K562 (cell line): ENCODE results near the gene TBXAS1. TPM values are rescaled to one million over a fixed set of nuclear protein-coding genes. Genes with fewer than 3 reads are reported as not detected.

Experiments used
- ATAC-seq: fragments of 200-7000 bp; cut with Tn5 transposase; 3 replicates; pipeline ENCODE4 v1.9.1; 2020; ENCODE audit warnings: moderate library complexity
- BruUV-seq: library from RNA; stranded (reverse); fragments of 400-500 nt; replicated peaks from 2 replicates; lab custom pipeline; 2021; lab: Mats Ljungman, UMichigan
- CTCF ChIA-PET: fragments of 300-600 bp; formaldehyde crosslinking; extraction: SDS; loops from one replicate; lab custom pipeline; 2021; ENCODE audit warnings: low intra/inter-chr PET ratio; lab: Yijun Ruan, JAX
- POLR2A ChIA-PET: fragments of 300-600, 350-650 bp; sonication (Branson Sonifier 250); formaldehyde crosslinking; extraction: SDS; loops from one replicate; lab custom pipeline; 2021; ENCODE audit warnings: antibody characterized with exemption, inconsistent platforms; lab: Yijun Ruan, JAX
- DNase-seq, 4 experiments: peaks; one replicate each; pipeline versions ENCODE4 v3.0.0 to v3.0.0-alpha.2; 2011 to 2018; ENCODE audit warnings: low spot score in 3 of 4, mixed read lengths in 3 of 4; ENCODE audit errors: extremely low read depth in 1 of 4
- FAIRE-seq: peaks from 2 replicates; lab custom pipeline; 2011; peaks lifted over from hg19 to GRCh38; lab: Jason Lieb, UNC
- H2AFZ ChIP-seq: 2 replicates; pipeline ENCODE4 v1.6.0; 2011; ENCODE audit warnings: low read depth, low read length, control low read depth, inconsistent platforms
- H3K27ac ChIP-seq: fragments of 200-600 bp; 3 replicates; pipeline ENCODE4 v1.8.0; 2011; ENCODE audit warnings: low read depth, mild to moderate bottlenecking, control low read depth, inconsistent platforms, low read length, moderate library complexity, mixed read lengths; ENCODE audit errors: extremely low read depth
- H3K27me3 ChIP-seq, 2 experiments: fragments of 300-600 bp in 1 of 2; 2 replicates in 1 of 2; 3 replicates in 1 of 2; pipeline versions ENCODE4 v1.6.0 to v1.8.0; 2011; ENCODE audit warnings: inconsistent platforms in 2 of 2, low read length in 2 of 2, mild to moderate bottlenecking in 1 of 2, mixed read lengths in 1 of 2, moderate library complexity in 1 of 2; ENCODE audit not compliant: control insufficient read depth in 2 of 2, insufficient read depth in 2 of 2
- H3K36me3 ChIP-seq: fragments of 300-600 bp; 3 replicates; pipeline ENCODE4 v1.8.0; 2011; ENCODE audit warnings: mild to moderate bottlenecking, low read length, inconsistent platforms; ENCODE audit not compliant: control insufficient read depth, insufficient read depth
- H3K4me1 ChIP-seq, 2 experiments: fragments of 200-600 bp in 1 of 2; replicated peaks in 1 of 2; 2 replicates in 1 of 2; 3 replicates in 1 of 2; pipeline versions ENCODE4 v1.5.1 to v1.8.0; 2011; ENCODE audit warnings: inconsistent platforms in 2 of 2, low read length in 2 of 2, mild to moderate bottlenecking in 1 of 2, mixed read lengths in 1 of 2, moderate library complexity in 1 of 2; ENCODE audit not compliant: control insufficient read depth in 2 of 2, insufficient read depth in 2 of 2
- H3K4me2 ChIP-seq: 2 replicates; pipeline ENCODE4 v1.6.1; 2011; ENCODE audit warnings: low read length, control low read depth, inconsistent platforms, mixed read lengths; ENCODE audit not compliant: insufficient read depth
- H3K4me3 ChIP-seq: fragments of 200-600 bp; sonication (generic), shearing (Covaris generic); 2 replicates; pipeline ENCODE4 v1.5.1; 2016; ENCODE audit warnings: control low read depth, inconsistent platforms
- H3K79me2 ChIP-seq: fragments of 200-600 bp; 3 replicates; pipeline ENCODE4 v1.8.0; 2011; ENCODE audit warnings: low read length, inconsistent platforms; ENCODE audit not compliant: control insufficient read depth, insufficient read depth
- H3K9ac ChIP-seq, 2 experiments: 2 replicates each; pipeline versions ENCODE4 v1.6.0 to v1.6.1; 2011; ENCODE audit warnings: low read depth in 2 of 2, low read length in 2 of 2, control low read depth in 1 of 2, inconsistent platforms in 1 of 2, mild to moderate bottlenecking in 1 of 2, mixed read lengths in 1 of 2; ENCODE audit not compliant: insufficient read depth in 1 of 2
- H3K9me1 ChIP-seq: one replicate; pipeline ENCODE4 v1.6.0; 2011; ENCODE audit warnings: inconsistent platforms, mild to moderate bottlenecking, low read length, moderate library complexity; ENCODE audit not compliant: control insufficient read depth, insufficient read depth
- H3K9me3 ChIP-seq: replicated peaks from 2 replicates; pipeline ENCODE4 v1.5.1; 2011; ENCODE audit warnings: low read depth, low read length, inconsistent platforms; ENCODE audit not compliant: control insufficient read depth, insufficient read depth
- H4K20me1 ChIP-seq: replicated peaks from 2 replicates; pipeline ENCODE4 v1.6.1; 2011; ENCODE audit warnings: low read length, inconsistent platforms, mixed read lengths; ENCODE audit not compliant: control insufficient read depth, insufficient read depth
- CBX1 ChIP-seq: sonication (generic); IDR thresholded peaks from 2 replicates; pipeline ENCODE4 v1.6.1; 2016; ENCODE audit warnings: antibody characterized with exemption, low read depth, mild to moderate bottlenecking
- CBX5 ChIP-seq: IDR thresholded peaks from 2 replicates; pipeline ENCODE4 v1.6.1; 2014; ENCODE audit warnings: low read depth, borderline replicate concordance
- CREB1 ChIP-seq, 2 experiments: sonication (generic) in 1 of 2; formaldehyde crosslinking in 1 of 2; IDR thresholded peaks; 2 replicates each; pipeline versions ENCODE4 v1.6.1 to v1.8.0; 2012 to 2022; ENCODE audit warnings: inconsistent platforms in 1 of 2, mild to moderate bottlenecking in 1 of 2, missing genetic modification reagents in 1 of 2, moderate library complexity in 1 of 2
- GATAD2A ChIP-seq: fragments of 450-650 bp; IDR thresholded peaks from 2 replicates; pipeline ENCODE4 v1.6.1; 2017
- ID3 ChIP-seq, 2 experiments: fragments of 250-450 bp in 1 of 2; fragments of 450-650 bp in 1 of 2; sonication (Bioruptor Pico) in 1 of 2; IDR thresholded peaks; 2 replicates each; pipeline versions ENCODE4 v1.6.1 to v1.8.0; 2016 to 2021; ENCODE audit warnings: mild to moderate bottlenecking in 2 of 2, moderate library complexity in 2 of 2, missing compliant biosample characterization in 1 of 2, missing genetic modification characterization in 1 of 2
- MCM2 ChIP-seq: fragments of 450-650 bp; IDR thresholded peaks from 2 replicates; pipeline ENCODE4 v1.6.1; 2017; ENCODE audit warnings: low read depth, mild to moderate bottlenecking
- NFIX ChIP-seq: fragments of 250-450 bp; sonication (Bioruptor Pico); IDR thresholded peaks from 2 replicates; pipeline ENCODE4 v1.4.0; 2020; ENCODE audit warnings: low read depth, mild to moderate bottlenecking, moderate library complexity
- POLR2AphosphoS5 ChIP-seq: IDR thresholded peaks from 2 replicates; pipeline ENCODE4 v1.6.1; 2011; ENCODE audit warnings: mild to moderate bottlenecking, low read depth, low read length, moderate library complexity; ENCODE audit not compliant: control insufficient read depth, insufficient read depth
- RBFOX2 ChIP-seq: fragments of 200-400 bp; formaldehyde crosslinking; IDR thresholded peaks from 2 replicates; pipeline ENCODE4 v1.6.1; 2017; ENCODE audit warnings: low read depth, mild to moderate bottlenecking, low read length, moderate library complexity
- SIN3B ChIP-seq: fragments of 450-650 bp; IDR thresholded peaks from 2 replicates; pipeline ENCODE4 v1.6.1; 2017; ENCODE audit warnings: low read depth, mild to moderate bottlenecking, moderate library complexity
- ZFX ChIP-seq: sonication (generic); formaldehyde crosslinking; IDR thresholded peaks from 2 replicates; pipeline ENCODE4 v1.8.0; 2022; ENCODE audit warnings: mild to moderate bottlenecking, missing genetic modification reagents, moderate library complexity
- ZNF277 ChIP-seq: fragments of 250-450 bp; sonication (Bioruptor Pico); IDR thresholded peaks from 2 replicates; pipeline ENCODE4 v1.8.0; 2022; ENCODE audit warnings: inconsistent platforms, mild to moderate bottlenecking, moderate library complexity, borderline replicate concordance
- ZNF707 ChIP-seq: fragments of 250-450 bp; sonication (Bioruptor Pico); conservative IDR thresholded peaks from 2 replicates; pipeline ENCODE4 v1.8.0; 2022; ENCODE audit warnings: inconsistent platforms, mild to moderate bottlenecking, moderate library complexity
- WGBS: fragments of 100-300 bp; shearing (Covaris generic); methylation state at CpG from one replicate; pipeline ENCODE4 v1.1.6; 2016; ENCODE audit warnings: low coverage, mixed read lengths; ENCODE audit not compliant: insufficient coverage; ENCODE audit errors: missing lambda C conversion rate; 5-methylcytosine and 5-hydroxymethylcytosine counted together
- in situ Hi-C: fragments of 300-500 bp; cut with MboI; formaldehyde crosslinking; loops from 4 replicates; pipeline ENCODE4 v1.15.0; 2018; ENCODE audit warnings: inconsistent platforms, mixed read lengths
- intact Hi-C: fragments of 100-400 bp; cut with micrococcal nuclease; formaldehyde crosslinking; loops from 2 replicates; pipeline ENCODE4 v1.14.2; 2022
- polyA plus RNA-seq, 8 experiments: library from polyadenylated mRNA; depleted of rRNA in 4 of 8; stranded (reverse) in 5 of 8; unstranded in 3 of 8; fragments of >200 nt; fragmentation: Nextera tagmentation in 2 of 8; fragmentation: Illumina TruSeq in 1 of 8; extraction: Ambion mirVana in 2 of 8; extraction: Trizol in 1 of 8; gene quantifications; 2 replicates each; pipeline versions ENCODE4 v1.2.1 to v1.2.3, GENCODE V29; 2011 to 2014; ENCODE audit warnings: inconsistent platforms in 1 of 8, missing spikeins in 1 of 8
- total RNA-seq, 7 experiments: library from RNA; depleted of rRNA in 6 of 7; stranded (reverse); fragments of >200 nt in 6 of 7; fragmentation: Illumina TruSeq in 2 of 7; extraction: Trizol in 2 of 7; gene quantifications; 2 replicates each; pipeline versions ENCODE4 v1.2.1 to v1.2.3, GENCODE V29; 2011 to 2021; ENCODE audit warnings: low replicate concordance in 1 of 7
- TF ChIP-seq, protein P1 (sequence below): fragments of 250-450 bp; sonication (Bioruptor Pico); IDR thresholded peaks from 2 replicates; pipeline ENCODE4 v1.8.0; 2021; ENCODE audit warnings: moderate library complexity, mild to moderate bottlenecking, inconsistent platforms
- TF ChIP-seq, protein P2 (sequence below): fragments of 450-650 bp; formaldehyde crosslinking; IDR thresholded peaks from 2 replicates; pipeline ENCODE4 v1.4.0; 2022; ENCODE audit warnings: missing genetic modification characterization

TBXAS1 gene
- total and polyA plus RNA-seq, 9 of the 15 experiments (the other 6 are each of a cell fraction or from before 2014, with no cell fraction given), result 1.1 to 8.3 (median 1.9) TPM

DNA sequence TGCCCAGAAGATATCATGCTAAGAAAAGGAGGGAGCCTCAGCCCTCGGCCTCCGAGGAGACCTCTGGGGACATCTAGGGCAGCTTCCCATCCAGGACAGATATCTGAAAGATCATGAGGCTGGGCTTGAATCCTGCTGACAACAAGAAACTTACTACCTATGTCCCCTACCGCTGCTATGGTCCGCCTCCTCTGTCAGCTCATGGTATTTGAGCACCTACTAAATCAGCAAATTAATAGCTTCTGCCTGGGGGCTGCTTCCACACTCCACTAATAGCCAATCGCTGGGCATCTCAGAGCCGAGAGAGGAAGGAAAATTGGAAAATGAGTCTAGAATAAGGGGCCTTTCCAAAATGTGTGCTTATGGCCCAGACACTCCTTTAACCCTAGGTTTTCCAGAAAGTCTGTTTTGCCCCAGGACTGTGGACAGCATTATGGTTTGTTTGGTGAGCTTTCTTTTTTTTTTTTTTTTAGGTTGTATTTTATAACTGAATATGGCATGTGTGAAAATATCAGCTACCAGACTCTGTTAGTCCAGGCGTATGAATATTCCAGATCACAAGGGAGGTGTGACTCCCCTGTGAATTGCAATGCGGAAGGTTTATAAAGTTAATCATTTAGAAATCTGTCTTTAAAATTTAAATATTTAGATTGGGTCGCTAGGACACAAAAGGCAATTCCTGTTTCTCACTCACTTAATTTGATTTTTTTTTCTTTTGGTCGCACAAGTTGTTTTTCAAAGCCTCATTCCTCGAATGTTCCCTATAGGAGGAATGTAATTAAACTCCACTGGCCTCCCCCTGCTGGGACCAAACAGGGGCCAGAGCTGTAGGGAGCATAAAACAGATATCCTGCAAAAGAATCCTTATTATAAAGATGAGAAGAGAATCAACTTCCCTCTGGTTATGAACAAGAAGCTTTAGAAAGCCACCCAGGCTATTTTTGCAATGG lies 144.3 kb downstream of the TBXAS1 start:
- Histone ChIP-seq H3K9me1 (peaks cover 3% of the 10 kb centered on the region), H3K4me3 (no peak overlapping the region), H3K9me3 (peaks cover 2% of the 10 kb centered on the region; the same call in 1 of the 2 replicates), H3K36me3 (peaks cover 39% of the 10 kb centered on the region), H4K20me1 (peaks cover 4% of the 10 kb centered on the region; the same call in 1 of the 2 replicates), H3K27ac (no peak overlapping the region), H3K9ac (no peak overlapping the region), H3K27me3 (no peaks in the 10 kb centered on the region), H2AFZ (no peak overlapping the region), H3K4me2 (no peak overlapping the region), H3K79me2 (peaks cover 38% of the 10 kb centered on the region), H3K4me1 (peaks cover 8 to 20% of the 10 kb centered on the region in 2 experiments; a peak in 4 of 5 replicates)
- POLR2A ChIA-PET, result interaction anchor here (1.0 to 5.8 kb wide), 7 partner anchors 9 to 195 kb away, joined by 3 to 76 read pairs (median 4); partner anchors contain the start of gene HIPK2
- CTCF ChIA-PET, result no interaction called here
- 84% methylated on average over 11 of the region's 11 CpGs for WGBS
- DNase-seq (no peak), FAIRE-seq (no peak), ATAC-seq (no peak)
- no TSS peak for BruUV-seq
- intact Hi-C loops, result no loop called here
- in situ Hi-C loops, result no loop called here
- no peak for TF ChIP-seq CBX5
- TF ChIP-seq CREB1 (IDR thresholded peaks at IDR 0.05), result no peak
- TF ChIP-seq CREB1 (CRISPR knock-in tag; IDR thresholded peaks at IDR 0.05), result no peak
- no peak for TF ChIP-seq GATAD2A
- TF ChIP-seq ZNF277 (CRISPR knock-in tag), result peak; percentile 47; the same call in 1 of the 2 replicates
- TF ChIP-seq, protein P1, sequence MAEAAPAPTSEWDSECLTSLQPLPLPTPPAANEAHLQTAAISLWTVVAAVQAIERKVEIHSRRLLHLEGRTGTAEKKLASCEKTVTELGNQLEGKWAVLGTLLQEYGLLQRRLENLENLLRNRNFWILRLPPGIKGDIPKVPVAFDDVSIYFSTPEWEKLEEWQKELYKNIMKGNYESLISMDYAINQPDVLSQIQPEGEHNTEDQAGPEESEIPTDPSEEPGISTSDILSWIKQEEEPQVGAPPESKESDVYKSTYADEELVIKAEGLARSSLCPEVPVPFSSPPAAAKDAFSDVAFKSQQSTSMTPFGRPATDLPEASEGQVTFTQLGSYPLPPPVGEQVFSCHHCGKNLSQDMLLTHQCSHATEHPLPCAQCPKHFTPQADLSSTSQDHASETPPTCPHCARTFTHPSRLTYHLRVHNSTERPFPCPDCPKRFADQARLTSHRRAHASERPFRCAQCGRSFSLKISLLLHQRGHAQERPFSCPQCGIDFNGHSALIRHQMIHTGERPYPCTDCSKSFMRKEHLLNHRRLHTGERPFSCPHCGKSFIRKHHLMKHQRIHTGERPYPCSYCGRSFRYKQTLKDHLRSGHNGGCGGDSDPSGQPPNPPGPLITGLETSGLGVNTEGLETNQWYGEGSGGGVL (CRISPR knock-in tag), result no peak
- peak; percentile 14; the same call in 1 of the 2 replicates for TF ChIP-seq NFIX (CRISPR knock-in tag)
- TF ChIP-seq POLR2AphosphoS5, result no peak
- TF ChIP-seq RBFOX2, result 0 out of 2 replicates have a peak, but pooled peaks have one; percentile 7
- no peak for TF ChIP-seq MCM2
- no peak for TF ChIP-seq CBX1
- TF ChIP-seq ID3 (CRISPR knock-in tag; IDR thresholded peaks at IDR 0.05), result no peak
- TF ChIP-seq ID3 (tag; IDR thresholded peaks at IDR 0.05), result no peak
- TF ChIP-seq ZNF707 (CRISPR knock-in tag), result no peak
- no peak for TF ChIP-seq SIN3B
- TF ChIP-seq ZFX, result no peak
- TF ChIP-seq, protein P2, sequence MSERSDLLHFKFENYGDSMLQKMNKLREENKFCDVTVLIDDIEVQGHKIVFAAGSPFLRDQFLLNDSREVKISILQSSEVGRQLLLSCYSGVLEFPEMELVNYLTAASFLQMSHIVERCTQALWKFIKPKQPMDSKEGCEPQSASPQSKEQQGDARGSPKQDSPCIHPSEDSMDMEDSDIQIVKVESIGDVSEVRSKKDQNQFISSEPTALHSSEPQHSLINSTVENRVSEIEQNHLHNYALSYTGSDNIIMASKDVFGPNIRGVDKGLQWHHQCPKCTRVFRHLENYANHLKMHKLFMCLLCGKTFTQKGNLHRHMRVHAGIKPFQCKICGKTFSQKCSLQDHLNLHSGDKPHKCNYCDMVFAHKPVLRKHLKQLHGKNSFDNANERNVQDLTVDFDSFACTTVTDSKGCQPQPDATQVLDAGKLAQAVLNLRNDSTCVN (CRISPR knock-in tag), result no peak
